NCI-H748 (cell line): ENCODE results near the gene PDGFB.
A peak's percentile ranks its signal among the peaks of the same experiment; 100 is the strongest.

ENCODE experiments used
- DNase-seq: peaks from one replicate; lab custom pipeline; 2025; ENCODE audit not compliant: unreplicated experiment; lab: John Stamatoyannopoulos, UW

PDGFB gene

DNA sequence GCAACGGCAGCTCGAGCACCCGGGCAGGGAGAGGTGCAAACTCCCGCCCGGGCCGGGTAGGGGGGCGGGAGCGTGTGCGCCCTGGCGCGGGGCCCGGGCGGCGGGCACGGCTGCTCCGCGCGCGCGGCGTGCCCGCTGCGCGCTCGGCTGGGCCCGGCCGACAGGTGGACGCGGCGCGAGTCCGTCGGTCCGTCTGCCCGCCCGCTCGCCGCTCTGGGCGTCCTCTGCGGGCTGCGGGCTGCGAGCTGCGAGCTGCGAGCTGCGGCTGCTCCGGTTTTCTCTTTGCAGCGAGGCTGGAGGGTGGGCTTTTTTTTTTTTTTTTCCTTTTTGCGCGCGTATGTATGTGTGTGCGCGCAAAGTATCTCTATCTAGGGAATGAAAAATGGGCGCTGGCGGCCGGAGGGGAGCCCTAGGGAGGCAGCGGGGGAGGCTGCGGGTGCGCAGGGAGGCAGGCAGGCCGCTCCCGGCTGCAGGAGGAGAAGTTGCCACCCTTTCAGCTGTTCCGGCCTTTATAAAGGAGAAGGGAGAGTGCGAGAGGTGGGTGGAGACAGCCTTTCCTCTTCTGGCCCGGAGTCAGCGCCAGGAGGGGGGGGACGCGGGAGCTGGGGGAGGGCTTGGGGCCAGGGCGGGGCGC is at the start of gene PDGFB:
Gene PDGFB (minus strand): TSS at position 487 of the 634 bp plus-strand sequence. CDS start 1,019 bp downstream, outside the sequence.
- DNase-seq = peak; percentile 59

DNA sequence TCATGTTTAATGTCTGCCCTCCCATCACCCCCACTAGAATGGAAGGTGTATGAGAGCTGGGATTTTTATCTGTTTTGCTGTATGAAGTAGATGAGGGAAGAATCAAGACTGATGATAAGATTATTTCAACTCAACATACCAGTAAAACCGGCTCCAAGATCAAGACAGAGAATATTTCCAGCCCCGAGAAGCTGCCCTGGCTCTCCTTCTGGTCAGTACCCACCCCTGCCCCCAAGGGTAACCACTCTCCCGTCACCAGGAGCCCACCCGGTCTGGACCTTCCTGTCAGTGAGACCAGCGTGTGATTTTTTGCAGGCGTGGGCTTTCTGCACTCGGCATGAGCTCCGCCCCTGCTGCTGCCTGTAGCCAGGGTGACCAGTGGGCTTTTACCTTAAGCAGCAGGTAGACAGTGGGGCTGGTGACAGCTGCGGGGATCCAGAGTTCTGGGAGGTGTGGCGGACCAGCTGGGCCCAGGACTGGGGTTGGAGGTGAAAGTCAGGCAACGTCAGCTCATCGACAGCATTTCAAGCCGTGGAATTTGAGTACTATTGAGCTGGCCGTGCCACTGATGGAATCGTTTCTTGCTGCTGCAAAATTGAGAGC is 49.1 kb upstream of the PDGFB start:
- DNase-seq = no peak

DNA sequence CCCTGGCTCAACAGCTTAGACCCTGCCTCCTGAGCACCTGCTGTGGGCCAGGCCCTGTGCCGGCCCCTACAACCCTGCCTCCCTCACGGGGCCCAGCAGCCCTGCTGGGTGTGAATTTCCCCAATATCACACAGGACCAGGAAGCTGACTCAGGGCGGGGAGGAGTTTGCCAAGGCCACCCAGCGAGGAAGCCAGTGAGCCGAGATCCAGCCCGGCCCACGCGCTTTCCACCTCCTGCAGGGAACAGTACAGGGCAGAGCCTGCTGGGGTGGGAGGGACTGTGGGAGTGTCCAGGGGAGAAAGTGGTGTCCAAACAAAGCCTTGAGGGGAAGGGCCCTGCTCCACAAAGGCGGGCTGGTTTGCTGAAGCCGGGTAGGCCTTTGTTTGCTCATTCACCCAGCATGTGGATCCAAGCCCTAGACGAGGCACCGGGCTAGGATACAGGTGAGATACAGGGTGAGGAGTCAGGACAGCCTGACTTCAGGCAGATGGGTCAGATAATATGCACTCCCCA is 47.8 kb upstream of the PDGFB start:
- DNase-seq = peak; percentile 51

GRCh38 chr22:39292031-39292462 is 47.3 kb upstream of the PDGFB start:
- DNase-seq = no peak

DNA sequence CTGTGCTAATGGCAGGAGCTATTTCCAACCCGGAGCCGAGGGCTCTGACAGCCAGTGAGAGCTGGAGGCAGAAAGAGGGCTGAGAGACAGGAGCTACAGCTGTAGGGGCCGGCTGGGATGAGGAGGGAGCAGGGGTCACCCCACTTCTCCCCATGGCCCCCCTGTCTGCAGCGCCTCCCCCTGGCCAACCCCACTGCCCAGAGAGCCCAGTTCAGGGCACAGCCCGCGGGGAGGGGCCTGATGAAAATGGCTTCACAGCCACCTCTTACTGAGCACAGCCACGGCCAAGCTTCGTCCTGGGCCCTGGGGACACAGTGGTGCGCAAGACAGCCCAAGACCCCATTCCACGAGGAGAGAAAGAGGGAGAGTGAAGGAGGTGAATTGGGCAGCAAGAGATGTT is 46.7 kb upstream of the PDGFB start:
- no peak for DNase-seq

GRCh38 chr22:39290724-39291161 is 46.0 kb upstream of the PDGFB start:
- no peak for DNase-seq

GRCh38 chr22:39289975-39290720 is 45.4 kb upstream of the PDGFB start:
- DNase-seq = no peak

DNA sequence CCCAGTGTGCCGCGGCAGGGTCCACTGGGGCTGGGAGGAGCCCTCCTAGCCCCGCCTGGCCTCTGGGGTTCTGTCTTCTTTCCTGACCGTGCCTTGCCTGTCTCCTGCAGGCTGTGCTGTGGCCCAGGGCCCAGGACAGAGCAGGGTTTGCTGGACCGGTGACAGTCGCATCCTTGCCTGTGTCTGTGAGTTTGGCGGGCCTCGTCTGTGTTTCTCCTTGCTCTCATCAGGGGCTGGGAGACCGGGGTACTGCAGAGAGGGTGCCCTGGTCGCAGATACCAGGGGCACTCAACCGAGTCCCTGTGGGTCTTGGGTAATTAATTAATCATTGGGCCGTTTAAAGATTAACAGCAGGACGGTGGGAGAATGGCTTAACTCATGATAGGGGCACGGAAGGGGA is 44.8 kb upstream of the PDGFB start:
- no peak for DNase-seq

GRCh38 chr22:39288135-39288898 is 43.5 kb upstream of the PDGFB start:
- DNase-seq = no peak

DNA sequence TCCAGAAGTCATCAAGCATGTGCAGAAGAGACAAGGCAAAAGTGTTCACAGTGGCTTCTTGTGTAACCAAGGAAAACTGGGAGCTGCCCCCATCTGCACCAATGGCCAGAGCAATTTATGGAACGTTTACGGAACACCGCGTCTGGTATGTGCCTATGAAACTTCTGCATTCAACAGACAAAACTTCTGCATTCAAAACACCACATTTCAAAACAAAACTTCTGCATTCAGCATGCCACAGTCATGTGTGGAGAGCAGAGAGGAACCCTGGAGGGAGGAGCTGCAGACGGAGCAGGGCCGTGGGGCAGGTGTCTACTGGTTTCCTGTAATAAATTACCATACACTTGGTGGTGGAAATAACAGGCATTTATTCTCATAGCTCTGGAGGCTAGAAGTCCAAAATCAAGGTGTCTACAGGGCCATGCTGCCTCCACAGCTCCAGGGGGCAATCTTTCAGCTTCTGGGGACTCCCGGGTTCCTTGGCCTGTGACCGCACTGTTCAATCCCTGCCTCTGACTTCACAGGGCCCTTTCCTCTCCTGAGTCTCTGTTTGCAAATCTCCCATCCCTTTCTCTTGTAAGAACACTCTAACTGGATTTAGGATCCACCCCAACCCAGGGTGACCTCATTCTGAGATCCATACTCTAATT is 42.4 kb upstream of the PDGFB start:
- no peak for DNase-seq

- no peak for DNase-seq
Observed at GRCh38 chr22:39284983-39285382, 40.2 kb upstream of the PDGFB start.

- no peak for DNase-seq
Observed at GRCh38 chr22:39284142-39284980, 39.6 kb upstream of the PDGFB start.

GRCh38 chr22:39283322-39284141 is 38.8 kb upstream of the PDGFB start:
- DNase-seq = no peak

- no peak for DNase-seq
Observed at GRCh38 chr22:39282645-39283321, 38.0 kb upstream of the PDGFB start.

DNA sequence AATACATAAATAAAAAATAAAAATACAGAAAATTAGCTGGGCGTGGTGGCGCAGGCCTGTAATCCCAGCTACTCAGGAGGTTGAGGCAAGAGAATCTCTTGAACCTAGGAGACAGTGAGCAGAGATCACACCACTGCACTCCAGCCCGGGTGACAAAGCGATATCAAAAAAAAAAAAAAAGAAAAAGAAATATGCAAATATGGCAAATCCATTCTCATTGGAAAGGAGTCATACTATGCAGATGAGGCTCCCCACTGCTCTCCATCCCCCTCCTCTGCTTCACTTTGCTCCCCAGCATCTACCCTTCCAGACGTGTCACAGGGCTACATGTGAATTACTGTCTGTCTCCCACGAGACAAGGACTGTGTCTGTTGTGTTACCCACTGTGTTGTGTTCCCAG is 36.3 kb upstream of the PDGFB start:
- DNase-seq = no peak

DNA sequence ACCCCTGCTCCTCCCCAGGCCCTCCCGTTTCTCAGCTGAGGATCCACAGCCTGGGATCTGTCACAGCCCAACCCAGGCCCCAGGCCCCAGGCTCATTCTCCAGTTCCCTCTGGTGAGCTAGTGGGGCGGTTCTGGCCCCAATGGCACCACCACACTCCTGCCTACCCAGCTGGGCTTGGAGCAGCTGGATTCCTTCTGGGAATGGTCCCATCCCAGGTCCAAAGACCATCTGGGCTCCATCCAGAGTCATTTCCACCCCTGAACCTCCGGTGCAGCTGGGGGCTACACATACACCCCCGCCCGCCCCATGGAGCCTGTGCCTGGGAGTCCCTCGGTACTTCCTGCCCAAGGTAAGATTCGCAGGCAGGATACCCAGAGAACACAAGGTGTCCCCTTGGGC is 35.5 kb upstream of the PDGFB start:
- no peak for DNase-seq

- peak; percentile 5 for DNase-seq
Observed at GRCh38 chr22:39279170-39279850, 34.5 kb upstream of the PDGFB start.

GRCh38 chr22:39278040-39278439 is 33.3 kb upstream of the PDGFB start:
- DNase-seq = no peak
